ENCODE results near the gene XPO6. TPM values are rescaled to one million over a fixed set of nuclear protein-coding genes. Genes with fewer than 3 reads are reported as not detected.

Gene XPO6
- total RNA-seq, 1 experiment from 2014 or later, result 124 TPM

- Histone ChIP-seq H2BK120ac (ENCODE audit: low read depth, low read length, poor library complexity, severe bottlenecking) (no peak overlapping the region), H2BK5ac (ENCODE audit: insufficient read length, low read length) (no peak overlapping the region), H3K18ac (ENCODE audit: insufficient read length, low read depth, low read length) (no peak overlapping the region), H3K14ac (ENCODE audit: insufficient read depth, low read length) (no peak overlapping the region), H3K27ac (ENCODE audit: insufficient read length, low read depth, low read length) (no peak overlapping the region), H4K91ac (ENCODE audit: insufficient read length, low read depth, low read length) (no peak overlapping the region), H4K5ac (ENCODE audit: insufficient read length, low read depth, low read length) (no peak overlapping the region), H2BK12ac (ENCODE audit: insufficient read length, low read depth, low read length) (no peak overlapping the region), H2BK20ac (ENCODE audit: low read depth, low read length, poor library complexity, severe bottlenecking) (no peak overlapping the region), H3K23me2 (ENCODE audit: insufficient read length, low read depth, low read length, poor library complexity, severe bottlenecking) (no peaks in the 10 kb centered on the region), H3K4me1 (ENCODE audit: insufficient read depth, low read length) (no peaks in the 10 kb centered on the region), H3K27me3 (ENCODE audit: insufficient read depth, low read length) (no peaks in the 10 kb centered on the region), H3K9me3 (ENCODE audit: control insufficient read depth, low read depth, low read length) (no peaks in the 10 kb centered on the region), H3K23ac (ENCODE audit: insufficient read length, low read depth, low read length) (no peak overlapping the region), H3T11ph (ENCODE audit: low read length) (no peak overlapping the region), H3K79me1 (ENCODE audit: insufficient read depth, low read depth, low read length, poor library complexity, severe bottlenecking) (no peaks in the 10 kb centered on the region), H3K79me2 (ENCODE audit: insufficient read depth, low read length) (no peaks in the 10 kb centered on the region), H3K56ac (ENCODE audit: insufficient read length, low read depth, low read length) (no peak overlapping the region), H4K8ac (replicated peaks; ENCODE audit: insufficient read length, low read depth, low read length) (no peak overlapping the region), H2BK15ac (ENCODE audit: low read depth, low read length) (no peak overlapping the region), H2AK5ac (ENCODE audit: insufficient read length, low read length) (no peak overlapping the region), H3K9ac (ENCODE audit: extremely low read depth, insufficient read length, low read length) (no peak overlapping the region), H2AFZ (ENCODE audit: low read length) (no peak overlapping the region), H3K4ac (ENCODE audit: low read depth, low read length) (no peak overlapping the region), H4K20me1 (ENCODE audit: control insufficient read depth, insufficient read depth, insufficient read length) (no peaks in the 10 kb centered on the region), H3K4me2 (ENCODE audit: insufficient read depth, insufficient read length, low read length) (no peak overlapping the region)
- no CpG with 5 or more reads among the region's 14 CpGs for WGBS (ENCODE audit: extremely low coverage, insufficient read length, low lambda C conversion rate)
- Mint-ChIP-seq H3K4me3 (no peak overlapping the region), H3K27me3 (ENCODE audit: low read depth) (no peaks in the 10 kb centered on the region), H3K27ac (peak overlapping the region in 1 of 3 experiments; percentile 39; a peak in 2 of 7 replicates), H3K36me3 (ENCODE audit: insufficient read depth in 1 of 3, low read depth in 3 of 3) (peaks cover 55 to 98% (median 93%) of the 10 kb centered on the region in 3 experiments), H3K4me1 (no peaks in the 10 kb centered on the region), H3K9me3 (no peaks in the 10 kb centered on the region)
- no peak for DNase-seq
- no peak for TF ChIP-seq CTCF (conservative IDR thresholded peaks at IDR 0.05)
Observed at GRCh38 chr16:28103516-28104170, 108.1 kb downstream of the XPO6 start.

All from H9 (cell line).